Measurements from ENCODE around the gene ABTB2.
A peak's percentile ranks its signal among the peaks of the same experiment; 100 is the strongest.

Gene ABTB2

DNA sequence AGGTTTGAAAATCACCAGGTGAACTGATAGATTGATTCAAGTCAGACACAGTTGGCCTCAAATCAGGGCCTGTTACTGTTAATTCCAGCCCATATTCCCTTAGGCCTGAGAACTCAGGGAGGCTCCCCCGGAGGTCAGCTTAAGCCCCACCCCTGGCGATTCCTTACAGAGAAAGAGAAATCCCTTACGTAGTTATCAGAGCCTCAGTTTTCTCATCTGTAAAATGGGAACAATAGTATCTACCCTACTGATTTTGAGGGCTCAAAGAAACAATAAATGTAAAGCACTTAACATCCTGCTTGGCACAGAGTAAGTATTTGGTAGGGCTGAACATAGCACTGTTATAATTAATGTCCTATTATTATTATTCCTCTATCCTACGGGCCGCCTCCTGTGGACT is 158.3 kb downstream of the ABTB2 start:
- TF ChIP-seq, protein P1, sequence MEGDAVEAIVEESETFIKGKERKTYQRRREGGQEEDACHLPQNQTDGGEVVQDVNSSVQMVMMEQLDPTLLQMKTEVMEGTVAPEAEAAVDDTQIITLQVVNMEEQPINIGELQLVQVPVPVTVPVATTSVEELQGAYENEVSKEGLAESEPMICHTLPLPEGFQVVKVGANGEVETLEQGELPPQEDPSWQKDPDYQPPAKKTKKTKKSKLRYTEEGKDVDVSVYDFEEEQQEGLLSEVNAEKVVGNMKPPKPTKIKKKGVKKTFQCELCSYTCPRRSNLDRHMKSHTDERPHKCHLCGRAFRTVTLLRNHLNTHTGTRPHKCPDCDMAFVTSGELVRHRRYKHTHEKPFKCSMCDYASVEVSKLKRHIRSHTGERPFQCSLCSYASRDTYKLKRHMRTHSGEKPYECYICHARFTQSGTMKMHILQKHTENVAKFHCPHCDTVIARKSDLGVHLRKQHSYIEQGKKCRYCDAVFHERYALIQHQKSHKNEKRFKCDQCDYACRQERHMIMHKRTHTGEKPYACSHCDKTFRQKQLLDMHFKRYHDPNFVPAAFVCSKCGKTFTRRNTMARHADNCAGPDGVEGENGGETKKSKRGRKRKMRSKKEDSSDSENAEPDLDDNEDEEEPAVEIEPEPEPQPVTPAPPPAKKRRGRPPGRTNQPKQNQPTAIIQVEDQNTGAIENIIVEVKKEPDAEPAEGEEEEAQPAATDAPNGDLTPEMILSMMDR (conservative IDR thresholded peaks at IDR 0.05; ENCODE audit: low read depth) = no peak
- ChIA-PET CTCF (interaction anchor here (1.3 kb wide), 1 partner anchor 158 kb away, joined by 4 read pairs; the partner anchor contains the start of gene ABTB2), POLR2A (ENCODE audit: low non-redundant PET) (no interaction called here)
- no peak overlapping the region for H3K27ac ChIP-seq
- no peak for DNase-seq (ENCODE audit: low spot score)

DNA sequence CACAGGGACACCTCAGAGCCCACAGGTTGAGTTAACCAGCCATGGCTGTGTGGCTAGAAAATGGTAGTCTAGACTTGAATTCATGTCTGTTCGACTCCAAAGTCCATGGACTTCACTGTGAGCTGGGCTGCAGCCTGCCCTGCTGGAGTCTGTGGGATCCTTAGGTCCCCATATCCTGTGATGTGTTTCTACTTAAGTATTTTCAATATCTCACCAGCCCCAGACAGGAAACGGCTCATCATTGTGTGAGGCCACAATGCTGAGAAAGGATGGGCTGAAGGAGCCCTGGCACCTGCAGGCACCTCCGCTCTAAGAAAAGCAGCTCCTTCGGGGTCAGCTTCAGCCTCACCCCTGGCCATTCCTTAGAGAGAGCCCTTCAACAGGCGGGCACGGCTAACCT is 159.3 kb downstream of the ABTB2 start:
- TF ChIP-seq, protein P1 (conservative IDR thresholded peaks at IDR 0.05; ENCODE audit: low read depth) = no peak
- CTCF ChIA-PET = interaction anchor here (1.3 kb wide), 1 partner anchor 159 kb away, joined by 4 read pairs; the partner anchor contains the start of gene ABTB2
- no peak for DNase-seq (ENCODE audit: low spot score)
- POLR2A ChIA-PET (ENCODE audit: low non-redundant PET) = no interaction called here
- no peak overlapping the region for H3K27ac ChIP-seq

DNA sequence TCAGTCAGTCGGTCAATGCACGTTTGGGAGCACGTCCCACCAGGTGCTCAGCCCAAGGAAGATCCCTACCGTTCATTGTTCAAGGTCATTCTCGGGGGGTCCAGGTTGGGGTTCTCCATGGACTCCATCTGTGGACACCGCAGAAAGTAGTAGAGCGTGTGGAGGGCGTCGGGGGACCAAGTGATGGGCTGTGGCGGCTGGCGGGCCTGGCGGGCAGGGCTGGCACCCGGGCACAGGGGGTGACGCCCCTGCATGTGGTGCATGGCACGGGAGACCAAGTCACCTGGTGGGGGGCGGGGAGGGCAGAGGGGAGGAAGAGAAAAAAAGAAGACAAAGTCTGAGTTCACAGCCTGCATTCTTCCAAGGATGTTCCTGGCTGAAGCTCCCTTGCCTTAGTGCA is 160.6 kb downstream of the ABTB2 start:
- H3K27ac ChIP-seq = no peak overlapping the region
- CTCF ChIA-PET = interaction anchor here (0.6 kb wide), 1 partner anchor 30 kb away, joined by 6 read pairs; no protein-coding TSS in a partner anchor
- POLR2A ChIA-PET (ENCODE audit: low non-redundant PET) = no interaction called here
- TF ChIP-seq, protein P1 (conservative IDR thresholded peaks at IDR 0.05; ENCODE audit: low read depth) = no peak
- DNase-seq (ENCODE audit: low spot score) = no peak

DNA sequence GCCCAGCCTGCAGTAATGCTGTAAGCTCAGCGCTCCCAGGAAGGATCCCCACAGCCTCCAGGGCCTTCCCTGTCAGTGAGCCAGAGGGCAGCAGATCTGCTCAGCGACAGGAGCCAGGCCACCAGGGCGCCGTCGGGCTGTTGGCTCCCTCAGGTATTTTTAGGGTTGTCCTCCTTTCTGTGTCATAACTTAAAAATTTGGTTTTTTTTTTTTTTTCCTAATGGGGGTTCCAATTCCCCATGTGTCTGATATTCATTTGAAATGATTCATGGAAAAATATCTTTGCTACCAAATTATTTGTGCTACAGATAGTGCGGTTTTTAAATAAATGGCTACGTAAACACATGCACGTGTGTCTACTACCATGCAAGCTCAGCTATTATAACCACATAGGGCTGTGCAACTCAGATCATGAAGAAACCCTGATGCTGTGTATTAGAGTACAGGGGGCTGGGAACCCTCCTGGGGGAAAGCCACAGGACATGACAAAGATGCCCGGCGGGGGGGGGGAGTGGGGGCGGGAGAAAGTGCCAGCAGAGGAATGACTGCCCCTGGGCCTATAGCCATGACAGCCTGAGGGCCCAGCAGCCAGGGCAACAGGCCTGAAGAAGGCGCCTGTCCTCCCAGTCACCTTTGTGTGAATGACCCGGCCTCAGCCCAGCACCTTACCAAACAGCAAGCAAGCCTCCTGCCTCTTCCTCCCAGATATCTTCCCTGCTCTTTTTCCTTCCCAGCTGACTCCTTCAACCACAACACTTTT is 163.1 kb downstream of the ABTB2 start:
- POLR2A ChIA-PET (ENCODE audit: low non-redundant PET) = no interaction called here
- no peak for DNase-seq (ENCODE audit: low spot score)
- peak overlapping the region; percentile 98 for H3K27ac ChIP-seq
- TF ChIP-seq, protein P1 (conservative IDR thresholded peaks at IDR 0.05; ENCODE audit: low read depth) = no peak
- CTCF ChIA-PET = interaction anchor here (0.7 kb wide), 1 partner anchor 32 kb away, joined by 3 read pairs; no protein-coding TSS in a partner anchor

DNA sequence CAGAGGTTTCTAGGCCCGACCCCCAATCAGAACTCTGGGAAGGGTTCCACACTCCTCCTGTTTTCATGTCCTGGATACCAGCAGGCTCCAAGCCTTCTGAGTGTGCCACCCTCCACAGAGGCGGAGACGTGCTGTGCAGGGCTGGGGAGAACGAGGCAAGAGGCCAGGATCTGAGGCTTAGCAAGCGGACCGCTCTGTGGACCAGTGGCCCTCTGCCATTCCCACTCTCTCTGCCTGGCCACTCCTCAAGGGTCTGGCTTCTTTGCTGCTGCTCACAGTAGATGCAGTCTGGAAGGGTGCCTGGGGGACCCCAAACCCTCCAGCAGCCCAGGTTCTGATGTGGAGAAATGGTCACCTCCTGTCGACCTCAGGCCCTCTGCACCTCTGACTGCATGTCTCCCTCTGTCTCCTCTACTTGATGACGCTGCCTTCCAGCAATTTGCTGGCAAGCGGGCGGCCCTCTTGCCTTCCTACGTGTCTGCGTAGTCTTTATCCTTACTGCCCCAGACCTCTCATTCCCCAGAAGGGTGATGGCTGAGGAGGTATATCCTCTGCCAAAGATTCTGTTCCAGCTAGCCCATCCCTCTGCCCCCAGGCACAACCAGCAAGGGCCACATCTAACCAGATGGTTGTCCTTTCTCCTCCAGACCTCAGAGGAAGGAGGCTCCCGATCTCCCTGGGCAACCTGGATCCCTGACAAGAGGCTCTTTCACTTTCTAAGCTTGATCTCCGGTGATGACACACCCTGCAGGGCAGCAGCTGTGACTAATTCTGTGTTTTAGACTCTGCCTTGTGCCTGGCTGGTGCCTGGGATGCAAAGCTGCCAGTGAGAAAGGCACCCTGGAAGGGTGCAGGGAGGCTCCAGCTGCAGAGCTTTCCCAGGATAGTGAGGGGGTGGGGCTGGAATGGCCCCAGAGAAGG is 165.1 kb downstream of the ABTB2 start:
- CTCF ChIA-PET = interaction anchor here (0.7 to 1.5 kb wide), 2 partner anchors 18 to 42 kb away, joined by 3 to 9 read pairs; no protein-coding TSS in a partner anchor
- POLR2A ChIA-PET (ENCODE audit: low non-redundant PET) = no interaction called here

DNA sequence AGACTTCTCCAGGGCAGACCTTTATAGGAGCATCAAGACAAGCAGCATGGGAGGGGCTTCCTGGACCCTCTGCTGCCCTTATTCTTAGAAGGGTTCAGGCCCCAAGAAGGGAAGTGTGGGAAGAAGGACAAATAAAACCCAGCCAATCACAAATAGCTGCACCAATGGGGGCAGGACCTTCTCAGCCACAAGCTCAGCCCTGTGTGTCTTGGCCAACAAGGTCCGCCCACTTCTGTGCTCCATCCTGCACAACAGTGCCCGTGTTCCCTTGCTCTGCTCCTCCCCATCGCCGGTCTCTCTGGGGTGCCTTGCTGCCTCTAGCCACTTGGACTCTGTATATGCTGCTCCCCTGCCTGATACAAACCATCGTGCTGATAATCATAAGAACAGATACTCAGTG is 166.2 kb downstream of the ABTB2 start:
- ChIA-PET CTCF (interaction anchor here (0.6 kb wide), 1 partner anchor 1618 kb away, joined by 4 read pairs; no protein-coding TSS in a partner anchor), POLR2A (ENCODE audit: low non-redundant PET) (no interaction called here)
- no peak for DNase-seq (ENCODE audit: low spot score)
- peak overlapping the region; percentile 98 for H3K27ac ChIP-seq
- TF ChIP-seq, protein P1 (conservative IDR thresholded peaks at IDR 0.05; ENCODE audit: low read depth) = no peak

More for the DNA sequence above, 165.1 kb downstream of the ABTB2 start:
- TF ChIP-seq, protein P1 (conservative IDR thresholded peaks at IDR 0.05; ENCODE audit: low read depth) = no peak
- DNase-seq (ENCODE audit: low spot score) = peak; percentile 92
- H3K27ac ChIP-seq = peak overlapping the region; percentile 98
